Ovary (tissue), 9 donors: ENCODE data around the gene LKAAEAR1. TPM values are rescaled to one million over a fixed set of nuclear protein-coding genes. Genes with fewer than 3 reads are reported as not detected.
"Not testable (repeated sequence)": the region's sequence is repeated elsewhere in the genome, so short reads cannot be mapped to it uniquely, and the experiment has no call there.

ENCODE experiments used
- DNase-seq, 5 donors: peaks; one replicate each; pipeline ENCODE4 v3.0.0-alpha.2; 2019 to 2020
- H3K27ac ChIP-seq, 2 donors: fragments of 200-600 bp; one replicate each; pipeline versions ENCODE4 v1.5.1 to v1.8.0; 2019 to 2022
- H3K27me3 ChIP-seq: fragments of 200-600 bp; one replicate; pipeline ENCODE4 v1.8.0; 2022
- H3K36me3 ChIP-seq: fragments of 200-600 bp; sonication (generic); one replicate; pipeline ENCODE4 v1.5.1; 2019
- H3K4me1 ChIP-seq: one replicate; pipeline ENCODE4 v1.8.1; 2013; ENCODE audit warnings: mild to moderate bottlenecking, moderate library complexity; ENCODE audit not compliant: insufficient read depth
- H3K4me3 ChIP-seq: fragments of 200-600 bp; sonication (generic); one replicate; pipeline ENCODE4 v1.5.1; 2017
- H3K9me3 ChIP-seq, 2 donors: fragments of 200-600 bp in 1 of 2; sonication (generic) in 1 of 2; one replicate each; pipeline versions ENCODE4 v1.5.1 to v1.8.1; 2013 to 2019; ENCODE audit warnings: mild to moderate bottlenecking in 1 of 2, moderate library complexity in 1 of 2
- EP300 ChIP-seq: sonication (generic); formaldehyde crosslinking; IDR thresholded peaks from one replicate; pipeline ENCODE4 v1.6.1; 2017; ENCODE audit warnings: antibody characterized with exemption
- POLR2A ChIP-seq: fragments of 450-650 bp; IDR thresholded peaks from one replicate; pipeline ENCODE4 v1.6.1; 2017; ENCODE audit warnings: antibody characterized with exemption, mild to moderate bottlenecking, moderate library complexity
- WGBS, 3 donors: extraction: QIAGEN DNeasy Blood & Tissue Kit in 1 of 3; methylation state at CpG; one replicate each; pipeline versions ENCODE4 v1.1.5 to v1.1.7; 2013 to 2017; 5-methylcytosine and 5-hydroxymethylcytosine counted together
- intact Hi-C, 4 donors: fragments of 100-400 bp; cut with DNase I; formaldehyde crosslinking; loops; one replicate each; pipeline versions ENCODE4 v1.11.0 to v1.15.1; 2022 to 2023
- polyA plus RNA-seq, 2 donors: library from polyadenylated mRNA; stranded (reverse); fragments of 200-250 nt in 1 of 2; fragments of 350-450 nt in 1 of 2; fragmentation: Illumina TruSeq in 1 of 2; extraction: RNeasy Lipid Tissue Mini Kit (QIAGEN cat#74804) in 1 of 2; gene quantifications; one replicate each; pipeline ENCODE4 v1.2.3, GENCODE V29; 2013 to 2014
- total RNA-seq, 7 donors: library from RNA; depleted of rRNA in 2 of 7; stranded (reverse); fragments of >200 nt in 2 of 7; fragmentation: NEBNext Ultra II Directional in 3 of 7; extraction: Animal tissue kit (Norgen Biotek cat#: 25700) in 3 of 7; gene quantifications; one replicate each; pipeline versions ENCODE4 v1.1.0 to v1.2.4, GENCODE V29; 2016 to 2023
- TF ChIP-seq, protein P1 (sequence below), 3 donors: fragments of 450-650 bp in 2 of 3; fragments of 200-600 bp in 1 of 3; IDR thresholded peaks; one replicate each; pipeline versions ENCODE4 v1.5.1 to v1.8.0; 2016 to 2022; ENCODE audit warnings: antibody characterized with exemption in 3 of 3, mild to moderate bottlenecking in 1 of 3
- donor health status: DM: no; HTN: no; CAD: no; lungs with moderate emphysema.
- donor health status: DM: no; HTN: no; CAD: no.
- donor health status: Bipolar disorder and iron deficiency.
- donor health status: DM: yes; HTN: yes; CAD: no.
- donor health status: DM: no; HTN: no; CAD: no.
- donor health status: DM: yes; HTN: yes; CAD: no.

Gene LKAAEAR1
- total and polyA plus RNA-seq, 9 donors: 10.5 TPM; not detected in 8

GRCh38 chr20:64129146-64129782 lies 45.1 kb upstream of the LKAAEAR1 start:
- H3K27me3 ChIP-seq: no peaks in the 10 kb centered on the region
- no peak for TF ChIP-seq EP300
- TF ChIP-seq, protein P1, sequence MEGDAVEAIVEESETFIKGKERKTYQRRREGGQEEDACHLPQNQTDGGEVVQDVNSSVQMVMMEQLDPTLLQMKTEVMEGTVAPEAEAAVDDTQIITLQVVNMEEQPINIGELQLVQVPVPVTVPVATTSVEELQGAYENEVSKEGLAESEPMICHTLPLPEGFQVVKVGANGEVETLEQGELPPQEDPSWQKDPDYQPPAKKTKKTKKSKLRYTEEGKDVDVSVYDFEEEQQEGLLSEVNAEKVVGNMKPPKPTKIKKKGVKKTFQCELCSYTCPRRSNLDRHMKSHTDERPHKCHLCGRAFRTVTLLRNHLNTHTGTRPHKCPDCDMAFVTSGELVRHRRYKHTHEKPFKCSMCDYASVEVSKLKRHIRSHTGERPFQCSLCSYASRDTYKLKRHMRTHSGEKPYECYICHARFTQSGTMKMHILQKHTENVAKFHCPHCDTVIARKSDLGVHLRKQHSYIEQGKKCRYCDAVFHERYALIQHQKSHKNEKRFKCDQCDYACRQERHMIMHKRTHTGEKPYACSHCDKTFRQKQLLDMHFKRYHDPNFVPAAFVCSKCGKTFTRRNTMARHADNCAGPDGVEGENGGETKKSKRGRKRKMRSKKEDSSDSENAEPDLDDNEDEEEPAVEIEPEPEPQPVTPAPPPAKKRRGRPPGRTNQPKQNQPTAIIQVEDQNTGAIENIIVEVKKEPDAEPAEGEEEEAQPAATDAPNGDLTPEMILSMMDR (IDR thresholded peaks at IDR 0.05): no peak
- no peak for TF ChIP-seq POLR2A
- H3K36me3 ChIP-seq: no peaks in the 10 kb centered on the region
- no peaks in the 10 kb centered on the region for H3K9me3 ChIP-seq
- H3K4me1 ChIP-seq: no peaks in the 10 kb centered on the region
- no peak for DNase-seq
- no peak overlapping the region for H3K27ac ChIP-seq
- H3K4me3 ChIP-seq: no peak overlapping the region
- 79 to 83% (median 80%) methylated on average over 11 of the region's 11 CpGs for WGBS, 3 donors
- intact Hi-C loops: no loop called here

DNA sequence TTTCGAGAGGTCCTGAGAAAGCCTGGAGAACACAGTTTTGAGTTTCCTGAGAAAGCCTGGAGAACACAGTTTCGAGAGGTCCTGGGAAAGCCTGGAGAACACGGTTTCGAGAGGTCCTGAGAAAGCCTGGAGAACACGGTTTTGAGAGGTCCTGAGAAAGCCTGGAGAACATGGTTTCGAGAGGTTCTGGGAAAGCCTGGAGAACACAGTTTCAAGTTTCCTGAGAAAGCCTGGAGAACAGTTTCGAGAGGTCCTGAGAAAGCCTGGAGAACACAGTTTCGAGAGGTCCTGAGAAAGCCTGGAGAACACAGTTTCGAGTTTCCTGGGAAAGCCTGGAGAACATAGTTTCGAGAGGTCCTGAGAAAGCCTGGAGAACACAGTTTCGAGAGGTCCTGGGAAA lies 39.3 kb upstream of the LKAAEAR1 start:
- H3K27ac ChIP-seq, H3K36me3 ChIP-seq, H3K27me3 ChIP-seq, intact Hi-C loops, H3K9me3 ChIP-seq, H3K4me3 ChIP-seq, H3K4me1 ChIP-seq: not testable (repeated sequence)
- 83 to 88% (median 83%) methylated on average over 11 of the region's 11 CpGs for WGBS, 3 donors
- DNase-seq: peak in 1 of 5 donors; percentile 0

DNA sequence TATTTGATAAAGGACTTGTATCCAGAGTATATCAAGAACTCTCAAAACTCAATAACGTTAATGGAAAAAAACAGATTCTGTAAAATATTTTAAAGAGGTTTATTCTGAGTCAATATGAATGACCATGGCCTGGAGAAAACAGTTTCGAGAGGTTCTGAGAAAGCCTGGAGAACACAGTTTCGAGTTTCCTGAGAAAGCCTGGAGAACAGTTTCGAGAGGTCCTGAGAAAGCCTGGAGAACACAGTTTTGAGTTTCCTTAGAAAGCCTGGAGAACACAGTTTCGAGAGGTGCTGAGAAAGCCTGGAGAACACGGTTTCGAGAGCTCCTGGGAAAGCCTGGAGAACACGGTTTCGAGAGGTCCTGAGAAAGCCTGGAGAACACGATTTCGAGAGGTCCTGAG lies 38.7 kb upstream of the LKAAEAR1 start:
- intact Hi-C loops, H3K27me3 ChIP-seq: not testable (repeated sequence)
- 80 to 83% (median 83%) methylated on average over 11 of the region's 11 CpGs for WGBS, 3 donors

GRCh38 chr20:64121586-64121985 lies 37.4 kb upstream of the LKAAEAR1 start:
- no peaks in the 10 kb centered on the region for H3K9me3 ChIP-seq
- no peaks in the 10 kb centered on the region for H3K27me3 ChIP-seq
- H3K27ac ChIP-seq: no peak overlapping the region
- no peaks in the 10 kb centered on the region for H3K36me3 ChIP-seq
- intact Hi-C loops: no loop called here
- H3K4me1 ChIP-seq: peaks cover 2% of the 10 kb centered on the region
- 69 to 81% (median 75%) methylated on average over 12 of the region's 12 CpGs for WGBS, 3 donors
- TF ChIP-seq, protein P1 (IDR thresholded peaks at IDR 0.05): no peak
- TF ChIP-seq POLR2A (no peak), EP300 (no peak)
- H3K4me3 ChIP-seq: no peak overlapping the region
- DNase-seq: peak in 1 of 5 donors; percentile 11

More for the DNA sequence above, 38.7 kb upstream of the LKAAEAR1 start:
- not testable (repeated sequence) for H3K4me1 ChIP-seq, H3K36me3 ChIP-seq, H3K9me3 ChIP-seq, H3K4me3 ChIP-seq, H3K27ac ChIP-seq
- peak in 1 of 5 donors; percentile 1 for DNase-seq

DNA sequence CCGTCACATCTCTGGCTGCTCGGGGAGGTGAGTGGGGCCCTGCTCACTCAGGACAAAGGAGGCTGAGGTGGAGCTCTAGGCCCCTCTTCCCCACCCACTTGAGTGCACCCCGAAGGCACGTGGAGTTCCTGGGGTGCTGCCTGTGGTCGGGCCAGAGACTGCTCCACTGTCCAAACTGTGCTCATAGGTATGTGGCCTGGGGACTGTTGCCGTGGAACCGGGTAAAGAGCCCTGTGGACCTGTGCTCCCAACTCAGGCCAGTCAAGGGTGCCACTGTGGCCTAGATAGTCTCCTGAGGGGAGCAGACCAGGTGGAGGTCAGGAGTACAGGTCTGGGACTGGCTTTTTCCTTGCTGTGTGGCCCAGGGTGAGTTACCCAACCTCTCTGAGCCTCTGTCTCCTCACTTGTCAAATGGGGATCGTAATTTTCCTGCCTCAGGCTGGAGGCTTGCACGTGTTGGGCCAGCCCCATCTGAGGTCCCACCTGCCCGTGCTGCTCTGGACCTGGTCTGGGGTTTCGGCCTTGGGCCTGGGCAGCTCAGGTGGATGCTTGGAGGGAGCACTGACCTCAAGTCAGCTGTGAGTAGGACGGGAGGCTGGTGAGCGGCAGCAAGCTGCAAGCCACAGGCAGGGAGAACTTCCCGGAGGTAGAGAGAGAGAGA lies 35.6 kb upstream of the LKAAEAR1 start:
- peaks cover 2% of the 10 kb centered on the region for H3K4me1 ChIP-seq
- 51 to 57% (median 53%) methylated on average over 14 of the region's 14 CpGs for WGBS, 3 donors
- no peak for TF ChIP-seq POLR2A
- TF ChIP-seq, protein P1 (IDR thresholded peaks at IDR 0.05): no peak
- intact Hi-C loops: loop anchor here in 1 of 4 donors (10.0 kb wide), 1 partner anchor 85 kb away; the partner anchor contains the start of gene C20orf204
- no peaks in the 10 kb centered on the region for H3K27me3 ChIP-seq
- DNase-seq: peak in 2 of 5 donors; percentile 6 to 31
- no peaks in the 10 kb centered on the region for H3K36me3 ChIP-seq
- H3K9me3 ChIP-seq: no peaks in the 10 kb centered on the region
- H3K27ac ChIP-seq: no peak overlapping the region
- no peak overlapping the region for H3K4me3 ChIP-seq
